CD1c-positive myeloid dendritic cell (primary cell): ENCODE results near the gene FHIP2A.

Experiments
- DNase-seq: peaks from one replicate; pipeline ENCODE4 v3.0.0-alpha.2; 2016; ENCODE audit errors: extremely low spot score

Gene FHIP2A

DNA sequence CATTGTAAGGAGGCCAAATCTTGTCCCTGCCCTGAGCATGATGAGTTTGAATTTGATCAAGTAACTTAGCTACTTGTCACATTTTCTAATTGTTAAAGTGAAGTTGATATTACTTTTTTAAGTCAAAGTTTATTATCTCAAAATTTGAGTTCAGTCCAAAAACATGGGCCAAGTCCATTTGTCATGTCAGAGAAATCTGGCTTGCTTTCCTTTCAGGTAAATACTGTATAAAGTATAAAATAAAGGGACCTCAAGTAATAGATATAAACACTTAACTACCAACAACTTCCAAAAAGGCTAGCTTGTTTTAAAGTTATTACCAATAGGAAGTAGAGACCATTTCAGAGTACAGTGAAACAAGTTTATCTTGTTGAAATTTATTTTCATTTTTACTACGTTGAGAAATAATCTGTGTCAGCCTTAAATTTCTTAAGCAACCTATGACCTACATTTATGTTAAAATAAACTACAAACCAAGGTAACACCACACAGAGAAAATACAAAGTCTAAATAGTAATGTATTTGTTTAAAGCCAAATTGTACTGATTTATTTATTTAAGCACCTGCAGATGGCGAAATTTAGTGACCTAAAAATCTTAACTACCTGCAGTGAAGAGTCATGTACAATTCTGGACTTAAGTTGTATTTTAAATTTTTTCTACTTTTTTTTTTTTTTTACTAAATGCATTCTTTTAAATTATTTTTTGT, 36.5 kb downstream of the FHIP2A start:
- no peak for DNase-seq

DNA sequence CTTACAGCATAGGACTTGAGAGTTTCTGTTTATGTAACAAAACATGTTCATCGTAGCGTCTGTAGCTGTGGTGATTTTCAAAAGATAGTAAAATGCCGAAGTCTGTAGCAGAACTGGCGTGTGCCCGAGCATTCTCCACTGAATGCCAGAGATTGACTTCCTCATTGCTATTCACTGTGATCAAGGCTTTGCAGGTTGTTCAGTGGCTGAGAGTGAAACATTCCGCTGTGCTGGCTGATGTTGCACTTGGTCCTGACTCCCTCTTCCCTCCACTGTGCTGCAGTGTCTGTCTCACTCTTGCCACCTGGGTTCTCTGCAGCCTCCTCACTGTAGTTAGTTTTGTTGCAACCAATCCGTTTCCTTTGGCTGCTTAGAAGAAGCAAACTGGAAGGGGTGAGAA, 37.6 kb downstream of the FHIP2A start:
- DNase-seq: no peak

DNA sequence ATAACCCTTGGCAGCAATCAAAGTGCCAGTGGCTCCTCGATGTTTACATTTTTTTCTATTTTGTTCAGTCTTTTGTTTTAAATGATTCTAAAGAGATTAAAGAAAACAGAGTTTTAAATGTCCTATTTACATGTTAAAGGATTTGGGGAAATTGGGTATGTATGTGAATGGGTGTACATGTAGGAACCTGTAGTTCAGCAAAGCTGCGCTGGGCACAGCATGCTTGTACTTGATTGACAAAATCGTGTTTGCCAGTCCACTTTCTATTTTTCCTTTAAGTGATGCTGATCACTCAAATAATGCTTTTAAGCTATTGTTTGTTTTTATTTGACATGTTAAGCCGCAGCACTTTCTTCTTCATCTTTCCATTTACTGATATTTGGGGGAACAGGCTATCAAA, 40.9 kb downstream of the FHIP2A start:
- no peak for DNase-seq

DNA sequence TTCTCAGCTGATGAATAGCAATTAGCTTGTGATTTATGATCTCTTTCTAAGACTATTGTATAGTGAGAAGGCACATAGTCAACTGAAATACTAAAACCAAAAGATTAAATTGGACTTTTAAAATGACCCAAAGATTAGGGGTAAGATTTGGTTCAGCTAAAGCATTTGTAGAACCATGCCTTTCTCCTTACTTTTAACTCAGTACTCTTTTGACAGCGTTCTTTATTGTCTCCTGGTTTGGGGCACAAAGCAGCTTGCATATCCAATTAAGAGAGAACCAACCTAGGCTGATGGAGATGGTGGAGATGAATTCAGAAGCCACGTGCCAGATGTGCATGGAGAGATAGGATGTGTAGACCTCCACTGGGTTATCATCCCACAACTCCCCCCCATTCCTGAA, 45.8 kb downstream of the FHIP2A start:
- no peak for DNase-seq

DNA sequence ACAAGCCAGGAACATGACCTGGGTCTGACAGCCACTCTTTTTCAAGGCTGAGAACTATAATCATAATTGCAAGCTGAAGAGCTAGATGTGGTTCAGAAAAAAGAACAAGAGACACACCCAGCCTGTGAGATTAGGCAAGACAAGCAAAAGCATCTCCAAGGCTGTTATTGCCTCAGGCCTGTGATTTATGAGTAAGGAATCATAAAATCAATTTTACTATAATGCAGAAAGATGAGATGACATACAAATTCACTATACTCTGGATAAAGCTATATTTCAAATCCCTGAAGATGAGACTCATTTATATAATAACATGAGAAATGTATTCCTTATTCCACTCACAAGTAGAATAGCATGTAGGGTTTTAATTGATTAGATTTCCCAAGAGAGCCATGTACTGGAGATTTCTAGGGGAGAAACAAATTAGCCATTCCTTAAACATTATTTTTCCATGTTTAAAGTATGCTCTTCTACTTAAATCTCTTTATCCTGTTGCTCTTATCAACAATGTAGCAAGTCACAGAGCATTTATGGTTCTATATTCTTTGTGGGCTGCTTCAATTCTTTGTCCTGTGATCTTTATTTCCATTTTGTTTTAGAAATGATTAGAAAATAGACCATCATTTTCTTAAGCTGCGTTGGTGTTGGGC, 47.4 kb downstream of the FHIP2A start:
- no peak for DNase-seq

DNA sequence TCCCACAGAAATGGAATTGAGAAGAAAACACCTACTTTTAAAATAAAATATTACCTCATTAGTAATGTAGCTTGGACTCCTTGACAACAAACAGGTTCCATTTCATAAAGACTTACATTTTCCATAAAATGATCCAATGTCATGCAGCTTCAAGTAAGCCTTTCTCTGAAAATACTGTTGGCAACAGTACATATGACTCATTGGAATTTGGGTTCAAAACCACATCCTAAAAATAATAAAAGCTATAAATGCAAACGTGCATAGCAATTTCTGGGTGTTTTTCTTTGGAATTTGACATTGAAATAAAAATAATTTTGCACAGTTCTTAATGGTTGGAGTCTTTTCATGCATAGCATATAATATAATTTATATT, 47.9 kb downstream of the FHIP2A start:
- no peak for DNase-seq

DNA sequence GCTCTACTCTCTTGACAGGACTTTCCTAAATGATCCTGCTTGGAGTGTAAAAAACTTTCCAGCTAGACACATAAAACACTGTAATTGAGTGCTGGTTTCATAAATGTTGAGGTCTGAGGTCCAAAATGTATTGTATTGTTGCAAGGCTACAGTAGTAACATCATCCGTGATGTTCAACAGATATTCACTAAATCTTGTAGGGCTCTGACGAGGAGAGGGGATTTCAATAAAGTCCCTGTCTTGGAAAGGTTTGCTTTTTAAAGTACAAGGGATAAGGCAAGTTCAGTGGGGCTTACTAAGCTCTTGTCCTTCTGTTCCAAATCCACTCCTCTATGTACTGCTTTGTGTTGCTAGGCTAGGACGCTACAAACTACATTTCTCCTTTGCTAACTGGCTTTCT, 48.9 kb downstream of the FHIP2A start:
- DNase-seq: no peak

DNA sequence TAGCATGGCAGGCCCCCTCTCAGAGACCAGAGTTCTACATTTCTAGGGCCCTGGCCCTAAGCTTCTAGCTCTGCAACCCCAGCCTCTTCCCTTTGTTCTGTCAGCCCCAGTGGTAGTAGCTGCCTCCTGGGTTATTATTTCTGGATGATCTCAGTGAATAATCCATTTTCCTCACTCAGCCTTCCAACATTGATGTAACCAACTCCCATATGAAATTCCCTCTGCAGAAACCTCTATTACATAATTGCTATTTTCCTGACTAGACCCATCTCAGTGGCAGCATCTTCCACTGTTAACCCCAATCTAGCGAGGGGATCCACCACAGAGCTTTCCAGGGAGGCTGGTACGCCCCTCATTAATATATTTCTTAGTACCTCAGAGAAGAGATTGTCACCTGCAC, 49.8 kb downstream of the FHIP2A start:
- no peak for DNase-seq
